ENCODE data around the gene PARN.

DNA sequence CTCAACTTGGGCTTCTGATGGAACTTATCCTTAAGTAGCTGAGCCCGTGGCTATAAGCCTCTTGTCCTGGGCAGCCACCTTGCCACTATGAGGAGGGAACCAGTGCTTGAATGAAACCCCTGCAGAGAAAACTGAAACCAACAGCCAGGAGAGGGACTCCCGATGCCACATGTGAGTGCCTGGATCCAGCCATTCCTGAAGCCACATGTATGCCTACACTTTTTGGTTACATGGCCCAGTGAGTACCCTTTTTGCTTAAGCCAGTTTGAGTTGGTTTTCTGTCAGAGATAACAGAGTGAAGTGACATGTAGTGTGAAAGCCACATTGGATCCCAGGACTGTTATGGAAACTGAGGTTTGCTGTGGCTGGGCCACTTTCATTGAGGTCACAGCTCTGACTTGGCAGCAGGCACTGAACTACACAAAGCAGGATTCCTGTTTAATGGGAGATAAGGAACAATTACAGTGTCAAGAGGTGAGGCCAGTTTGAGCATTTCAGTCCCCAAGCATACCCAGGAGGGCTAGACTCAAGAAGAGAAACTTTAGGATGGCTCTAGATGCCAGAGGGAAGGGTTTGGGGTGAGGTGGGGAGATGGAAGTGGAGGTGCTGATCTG lies 222.2 kb downstream of the PARN start:
- no peak for TF ChIP-seq POLR2A (IDR thresholded peaks at IDR 0.05)
- TF ChIP-seq, protein P1, sequence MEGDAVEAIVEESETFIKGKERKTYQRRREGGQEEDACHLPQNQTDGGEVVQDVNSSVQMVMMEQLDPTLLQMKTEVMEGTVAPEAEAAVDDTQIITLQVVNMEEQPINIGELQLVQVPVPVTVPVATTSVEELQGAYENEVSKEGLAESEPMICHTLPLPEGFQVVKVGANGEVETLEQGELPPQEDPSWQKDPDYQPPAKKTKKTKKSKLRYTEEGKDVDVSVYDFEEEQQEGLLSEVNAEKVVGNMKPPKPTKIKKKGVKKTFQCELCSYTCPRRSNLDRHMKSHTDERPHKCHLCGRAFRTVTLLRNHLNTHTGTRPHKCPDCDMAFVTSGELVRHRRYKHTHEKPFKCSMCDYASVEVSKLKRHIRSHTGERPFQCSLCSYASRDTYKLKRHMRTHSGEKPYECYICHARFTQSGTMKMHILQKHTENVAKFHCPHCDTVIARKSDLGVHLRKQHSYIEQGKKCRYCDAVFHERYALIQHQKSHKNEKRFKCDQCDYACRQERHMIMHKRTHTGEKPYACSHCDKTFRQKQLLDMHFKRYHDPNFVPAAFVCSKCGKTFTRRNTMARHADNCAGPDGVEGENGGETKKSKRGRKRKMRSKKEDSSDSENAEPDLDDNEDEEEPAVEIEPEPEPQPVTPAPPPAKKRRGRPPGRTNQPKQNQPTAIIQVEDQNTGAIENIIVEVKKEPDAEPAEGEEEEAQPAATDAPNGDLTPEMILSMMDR (IDR thresholded peaks at IDR 0.05) = no peak

Measured in thyroid gland (tissue), 4 donors.